ENCODE measurements around the gene DNAL4. TPM values are rescaled to one million over a fixed set of nuclear protein-coding genes. Genes with fewer than 3 reads are reported as not detected.

DNAL4 gene
- total and polyA plus RNA-seq, 10 of the 15 experiments (the other 5 are each of a cell fraction or from before 2014, with no cell fraction given), result 0.35 to 8.5 (median 6.3) TPM; not detected in 1

DNA sequence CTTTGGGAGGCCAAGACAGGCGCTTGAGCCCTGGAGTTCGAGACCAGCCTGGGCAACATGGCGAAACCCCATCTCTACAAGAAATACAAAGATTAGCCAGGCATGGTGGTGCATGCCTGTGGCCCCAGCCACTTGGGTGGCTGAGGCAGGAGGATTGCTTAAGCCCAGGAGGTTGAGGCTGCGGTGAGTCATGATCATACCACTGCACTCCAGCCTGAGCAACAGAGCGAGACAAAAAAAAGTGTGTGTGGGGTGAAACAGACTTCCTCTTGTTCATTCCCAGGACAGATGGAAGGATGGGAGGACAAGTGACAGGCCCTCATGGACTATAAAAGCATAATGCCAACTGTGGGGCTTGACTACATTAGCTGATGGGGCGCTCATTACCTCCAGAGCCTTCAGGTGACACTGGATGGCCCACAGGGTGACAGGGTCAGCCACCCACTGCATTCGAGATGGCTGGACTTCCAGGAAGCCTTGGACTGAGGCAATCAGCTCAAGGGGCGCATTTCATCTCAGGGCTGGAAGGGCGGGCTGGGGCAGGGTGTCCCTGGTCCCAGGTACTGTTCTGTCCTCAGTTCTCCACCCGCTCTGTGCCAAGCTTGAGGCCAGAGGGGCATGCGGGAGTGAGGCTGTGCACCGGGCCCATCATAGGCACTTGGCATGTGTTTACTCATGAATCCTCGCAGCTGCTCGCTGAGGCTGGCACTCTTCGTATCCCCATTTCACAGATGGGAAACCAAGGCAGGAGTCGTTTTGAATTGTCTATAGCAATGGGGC lies 37.4 kb upstream of the DNAL4 start:
- H3K27me3 ChIP-seq (replicated peaks in 1 of 2; ENCODE audit: control insufficient read depth in 2 of 2, insufficient read depth in 2 of 2, low read length in 1 of 2), result no peaks in the 10 kb centered on the region
- no peak overlapping the region for H3K9ac ChIP-seq (ENCODE audit: control insufficient read depth, insufficient read depth, low read length)
- H4K20me1 ChIP-seq (ENCODE audit: control insufficient read depth, insufficient read depth), result no peaks in the 10 kb centered on the region
- DNase-seq (ENCODE audit: low read depth, low spot score) (no peak), ATAC-seq (no peak), FAIRE-seq (no peak)
- in situ Hi-C loops (cut with MboI), result no loop called here
- WGBS (ENCODE audit: insufficient coverage, insufficient replicate concordance, low lambda C conversion rate, missing lambda C conversion rate), result 50% methylated on average over 16 of the region's 16 CpGs
- POLR2A ChIA-PET, result no interaction called here
- no peak for TF ChIP-seq MTA2 (IDR thresholded peaks at IDR 0.05; ENCODE audit: low read depth)
- no peak for TF ChIP-seq PAX8 (IDR thresholded peaks at IDR 0.05)
- no peak for TF ChIP-seq NR2C2 (IDR thresholded peaks at IDR 0.05; ENCODE audit: borderline replicate concordance, control insufficient read depth, insufficient read length, low read depth)
- no peak for TF ChIP-seq EGR1 (IDR thresholded peaks at IDR 0.05; ENCODE audit: borderline replicate concordance in 1 of 2, low read depth in 2 of 2, low read length in 2 of 2)
- TF ChIP-seq SIX5 (IDR thresholded peaks at IDR 0.05; ENCODE audit: low read depth, low read length, severe bottlenecking), result no peak
- no peak for TF ChIP-seq RAD21 (IDR thresholded peaks at IDR 0.05; ENCODE audit: insufficient read depth, low read depth, low read length)
- H3K4me1 ChIP-seq (ENCODE audit: control insufficient read depth, insufficient read depth, low read length), result no peaks in the 10 kb centered on the region
- no peak overlapping the region for H3K4me2 ChIP-seq (ENCODE audit: control insufficient read depth, insufficient read depth)
- H3K9me3 ChIP-seq (replicated peaks; ENCODE audit: control insufficient read depth, insufficient read depth, low read length), result no peaks in the 10 kb centered on the region
- no TSS peak for BruUV-seq (replicated peaks)
- intact Hi-C loops (cut with micrococcal nuclease; ENCODE audit: unreplicated experiment), result no loop called here
- H3K27ac ChIP-seq (ENCODE audit: control insufficient read depth, insufficient read depth), result no peak overlapping the region
- SMC1A ChIA-PET (ENCODE audit: uncharacterized antibody, unreplicated experiment), result no interaction called here
- no peaks in the 10 kb centered on the region for H3K79me2 ChIP-seq (ENCODE audit: control insufficient read depth, insufficient read depth, low read length)
- CTCF ChIA-PET, result no interaction called here
- H3K4me3 ChIP-seq, result no peak overlapping the region
- H3K36me3 ChIP-seq (ENCODE audit: control insufficient read depth in 2 of 2, insufficient read depth in 2 of 2, low read length in 1 of 2), result no peaks in the 10 kb centered on the region
- no peak overlapping the region for H2AFZ ChIP-seq (ENCODE audit: control insufficient read depth, low read depth, low read length)
- RAD21 ChIA-PET (ENCODE audit: unreplicated experiment), result no interaction called here

DNA sequence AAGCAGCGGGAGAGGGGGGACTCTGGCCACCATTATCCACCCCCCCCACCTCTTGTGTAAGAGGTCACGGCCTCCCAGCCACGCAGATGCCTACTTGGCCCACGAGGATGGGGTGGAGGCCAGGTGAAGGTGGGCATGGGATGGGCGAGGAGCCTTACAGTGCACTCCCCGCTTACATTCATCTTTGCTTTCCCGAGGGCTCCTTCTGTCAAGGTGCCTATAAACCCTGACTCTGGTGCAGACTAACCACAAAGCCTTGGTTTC lies 36.8 kb upstream of the DNAL4 start:
- no peak overlapping the region for H2AFZ ChIP-seq (ENCODE audit: control insufficient read depth, low read depth, low read length)
- DNase-seq (ENCODE audit: low read depth, low spot score) (no peak), FAIRE-seq (no peak), ATAC-seq (no peak)
- POLR2A ChIA-PET, result no interaction called here
- 26% methylated on average over 7 of the region's 7 CpGs for WGBS (ENCODE audit: insufficient coverage, insufficient replicate concordance, low lambda C conversion rate, missing lambda C conversion rate)
- no peaks in the 10 kb centered on the region for H3K9me3 ChIP-seq (replicated peaks; ENCODE audit: control insufficient read depth, insufficient read depth, low read length)
- H3K9ac ChIP-seq (ENCODE audit: control insufficient read depth, insufficient read depth, low read length), result no peak overlapping the region
- no peaks in the 10 kb centered on the region for H3K79me2 ChIP-seq (ENCODE audit: control insufficient read depth, insufficient read depth, low read length)
- H4K20me1 ChIP-seq (ENCODE audit: control insufficient read depth, insufficient read depth), result no peaks in the 10 kb centered on the region
- SMC1A ChIA-PET (ENCODE audit: uncharacterized antibody, unreplicated experiment), result no interaction called here
- no TSS peak for BruUV-seq (replicated peaks)
- H3K36me3 ChIP-seq (ENCODE audit: control insufficient read depth in 2 of 2, insufficient read depth in 2 of 2, low read length in 1 of 2), result no peaks in the 10 kb centered on the region
- in situ Hi-C loops (cut with MboI), result no loop called here
- no peak overlapping the region for H3K4me3 ChIP-seq
- no peak overlapping the region for H3K27ac ChIP-seq (ENCODE audit: control insufficient read depth, insufficient read depth)
- H3K27me3 ChIP-seq (replicated peaks in 1 of 2; ENCODE audit: control insufficient read depth in 2 of 2, insufficient read depth in 2 of 2, low read length in 1 of 2), result no peaks in the 10 kb centered on the region
- intact Hi-C loops (cut with micrococcal nuclease; ENCODE audit: unreplicated experiment), result no loop called here
- CTCF ChIA-PET, result no interaction called here
- RAD21 ChIA-PET (ENCODE audit: unreplicated experiment), result no interaction called here
- H3K4me1 ChIP-seq (ENCODE audit: control insufficient read depth, insufficient read depth, low read length), result no peaks in the 10 kb centered on the region
- no peak overlapping the region for H3K4me2 ChIP-seq (ENCODE audit: control insufficient read depth, insufficient read depth)
- no peak for TF ChIP-seq POLR2A (IDR thresholded peaks at IDR 0.05; ENCODE audit: low read depth, low read length)
- TF ChIP-seq TBL1XR1 (IDR thresholded peaks at IDR 0.05; ENCODE audit: low read depth, low read length), result no peak
- no peak for TF ChIP-seq RELA (IDR thresholded peaks at IDR 0.05; ENCODE audit: borderline replicate concordance, partially characterized antibody)
- no peak for TF ChIP-seq NR2F1 (conservative IDR thresholded peaks at IDR 0.05)
- TF ChIP-seq, protein P1, sequence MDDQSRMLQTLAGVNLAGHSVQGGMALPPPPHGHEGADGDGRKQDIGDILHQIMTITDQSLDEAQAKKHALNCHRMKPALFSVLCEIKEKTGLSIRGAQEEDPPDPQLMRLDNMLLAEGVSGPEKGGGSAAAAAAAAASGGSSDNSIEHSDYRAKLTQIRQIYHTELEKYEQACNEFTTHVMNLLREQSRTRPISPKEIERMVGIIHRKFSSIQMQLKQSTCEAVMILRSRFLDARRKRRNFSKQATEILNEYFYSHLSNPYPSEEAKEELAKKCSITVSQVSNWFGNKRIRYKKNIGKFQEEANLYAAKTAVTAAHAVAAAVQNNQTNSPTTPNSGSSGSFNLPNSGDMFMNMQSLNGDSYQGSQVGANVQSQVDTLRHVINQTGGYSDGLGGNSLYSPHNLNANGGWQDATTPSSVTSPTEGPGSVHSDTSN (IDR thresholded peaks at IDR 0.05; ENCODE audit: insufficient replicate concordance, low read depth, low read length), result no peak
- no peak for TF ChIP-seq MEF2A (IDR thresholded peaks at IDR 0.05; ENCODE audit: insufficient read depth, low read depth, low read length)
- no peak for TF ChIP-seq TAF1 (IDR thresholded peaks at IDR 0.05; ENCODE audit: borderline replicate concordance, low read depth, low read length)
- no peak for TF ChIP-seq TCF12 (IDR thresholded peaks at IDR 0.05; ENCODE audit: low read depth, low read length)
